Vagina (tissue), 2 donors: ENCODE measurements around the gene PARD6B.

ENCODE experiments used
- CTCF ChIP-seq, 3 experiments: fragments of 450-650 bp in 2 of 3; fragments of 200-600 bp in 1 of 3; sonication (generic) in 1 of 3; IDR thresholded peaks; one replicate each; pipeline ENCODE4 v1.5.1; 2017 to 2019; ENCODE audit warnings: antibody characterized with exemption in 3 of 3, mild to moderate bottlenecking in 2 of 3, moderate library complexity in 2 of 3
- POLR2A ChIP-seq, 2 donors: fragments of 450-650 bp; IDR thresholded peaks; one replicate each; pipeline ENCODE4 v1.6.1; 2017; ENCODE audit warnings: antibody characterized with exemption in 2 of 2, mild to moderate bottlenecking in 2 of 2, moderate library complexity in 2 of 2

GRCh38 chr20:50801747-50802125 is 70.4 kb downstream of the PARD6B start:
- TF ChIP-seq CTCF (IDR thresholded peaks at IDR 0.05): no peak
- TF ChIP-seq POLR2A (IDR thresholded peaks at IDR 0.05): no peak
